IMR-90 (cell line): ENCODE data around the gene ITSN1.

ENCODE experiments used
- BHLHE40 ChIP-seq: fragments of 150-350 bp; IDR thresholded peaks from 2 replicates; pipeline ENCODE4 v1.6.1; 2016; ENCODE audit warnings: mild to moderate bottlenecking, low read depth, low read length
- CEBPB ChIP-seq: IDR thresholded peaks from 2 replicates; pipeline ENCODE4 v1.6.1; 2012; ENCODE audit warnings: low read depth, low read length, improper control_type of control experiment
- CTCF ChIP-seq: conservative IDR thresholded peaks from 2 replicates; pipeline ENCODE4 v1.5.1; 2012; ENCODE audit warnings: mild to moderate bottlenecking, low read depth, low read length, improper control_type of control experiment
- MAFK ChIP-seq: IDR thresholded peaks from 2 replicates; pipeline ENCODE4 v1.6.1; 2012; ENCODE audit warnings: low read depth, low read length, improper control_type of control experiment
- NFE2L2 ChIP-seq: fragments of 150-350 bp; IDR thresholded peaks from 2 replicates; pipeline ENCODE4 v1.6.1; 2016; ENCODE audit warnings: low read depth, mild to moderate bottlenecking, low read length
- POLR2A ChIP-seq: IDR thresholded peaks from 2 replicates; pipeline ENCODE4 v1.6.1; 2012; ENCODE audit warnings: mild to moderate bottlenecking, low read depth, low read length
- RAD21 ChIP-seq: IDR thresholded peaks from 2 replicates; pipeline ENCODE4 v1.6.1; 2012; ENCODE audit warnings: low read length, improper control_type of control experiment
- RCOR1 ChIP-seq: IDR thresholded peaks from 2 replicates; pipeline ENCODE4 v1.6.1; 2012; ENCODE audit warnings: mild to moderate bottlenecking, low read length, improper control_type of control experiment; ENCODE audit not compliant: insufficient replicate concordance
- SMC3 ChIP-seq: fragments of 150-350 bp; IDR thresholded peaks from 2 replicates; pipeline ENCODE4 v1.6.1; 2016; ENCODE audit warnings: low read depth, mild to moderate bottlenecking, antibody characterized with exemption, low read length, moderate library complexity
- USF2 ChIP-seq: fragments of 150-350 bp; IDR thresholded peaks from 2 replicates; pipeline ENCODE4 v1.6.1; 2017; ENCODE audit warnings: mild to moderate bottlenecking, antibody characterized with exemption, low read length, low read depth

DNA sequence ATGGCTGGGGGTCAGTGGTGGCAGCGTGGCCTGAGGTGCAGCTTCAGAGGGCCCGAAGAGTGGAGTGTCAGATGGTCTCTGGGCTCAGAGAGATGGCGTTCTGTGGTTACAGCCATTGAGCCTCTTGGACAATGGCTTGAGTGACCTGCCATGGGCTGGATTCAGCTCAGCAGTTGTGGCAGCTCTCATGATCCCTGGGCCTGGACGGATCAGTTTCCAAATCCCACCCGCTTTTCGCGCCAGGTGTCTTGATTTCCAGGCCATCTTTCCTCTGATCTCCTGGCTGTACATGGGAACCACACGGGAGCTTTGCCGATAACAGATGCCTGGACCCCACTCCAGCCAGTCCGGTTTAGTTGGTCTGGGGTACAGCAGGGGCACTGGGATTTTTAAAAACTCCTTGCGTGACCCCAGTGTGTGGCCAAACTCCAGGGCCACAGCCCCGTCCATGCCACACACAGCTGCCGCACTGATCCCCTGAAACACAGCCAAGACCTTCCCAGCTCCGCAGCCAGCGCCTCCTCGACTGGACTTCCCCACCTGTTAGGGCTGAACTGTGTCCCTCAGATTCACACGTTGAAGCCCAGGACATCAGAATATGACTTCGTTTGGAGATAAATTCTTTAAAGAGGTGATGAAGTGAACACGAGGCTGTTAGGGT, 205.4 kb downstream of the ITSN1 start:
- TF ChIP-seq CTCF (no peak), MAFK (no peak), POLR2A (no peak), RAD21 (no peak), NFE2L2 (no peak), USF2 (no peak), SMC3 (no peak), CEBPB (no peak), RCOR1 (no peak), BHLHE40 (no peak)
